Measurements from ENCODE around the gene SLC28A1. TPM values are rescaled to one million over a fixed set of nuclear protein-coding genes. Genes with fewer than 3 reads are reported as not detected.

SLC28A1 gene
- total and polyA plus RNA-seq, 2 experiments from 2014 or later = not detected

DNA sequence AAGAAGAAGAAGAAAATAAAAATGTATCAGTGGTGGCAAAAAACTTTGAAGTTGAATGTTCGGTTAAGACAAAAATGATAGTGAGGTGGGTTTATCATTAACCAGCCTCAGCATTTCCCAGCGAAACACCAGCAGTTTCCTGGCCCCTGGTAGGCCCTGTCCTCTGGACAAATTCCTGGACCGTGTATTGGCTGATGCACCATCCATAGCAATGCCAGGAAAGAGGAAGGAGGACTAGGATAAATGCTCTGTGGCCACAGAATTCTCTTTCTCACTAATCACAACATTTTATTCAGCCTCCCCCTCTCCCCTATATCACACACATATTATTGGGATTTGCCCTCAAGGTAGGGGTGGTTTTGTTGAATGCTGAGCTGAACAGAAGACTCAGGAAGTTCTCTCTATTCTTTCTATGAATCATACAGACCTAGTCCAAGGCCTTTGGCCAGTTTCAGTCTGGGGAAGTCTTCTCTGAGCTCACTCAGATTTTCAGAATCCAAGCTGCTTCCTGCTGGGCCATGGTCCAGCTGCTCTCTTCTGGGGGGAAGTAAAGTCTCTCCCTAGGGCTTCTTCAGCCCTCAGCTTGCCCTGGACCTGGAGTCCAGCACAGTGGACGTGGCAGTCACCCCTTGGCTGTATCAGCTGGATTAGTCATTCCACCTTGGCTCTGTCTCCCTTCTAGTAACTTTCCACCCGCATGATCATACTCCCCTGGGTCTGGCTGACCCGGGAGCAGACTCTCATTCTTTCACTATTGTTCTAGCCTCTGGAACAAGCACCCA lies 27.6 kb downstream of the SLC28A1 start:
- no peaks in the 10 kb centered on the region for H3K9me3 ChIP-seq (ENCODE audit: low read depth)
- DNase-seq = peak; percentile 98
- no peaks in the 10 kb centered on the region for H3K9me2 ChIP-seq (ENCODE audit: insufficient read depth)
- no peaks in the 10 kb centered on the region for H4K20me1 ChIP-seq (ENCODE audit: insufficient read depth)
- H3K27me3 ChIP-seq (replicated peaks; ENCODE audit: insufficient read depth) = no peaks in the 10 kb centered on the region
- H2AFZ ChIP-seq = peak overlapping the region; percentile 60
- peak overlapping the region; percentile 76 for H3K27ac ChIP-seq
- H3K36me3 ChIP-seq (ENCODE audit: low read depth) = no peaks in the 10 kb centered on the region
- in situ Hi-C loops (cut with MboI) = no loop called here
- 16 to 20% methylated on average over 6 of the region's 6 CpGs for WGBS, 2 experiments (ENCODE audit: low coverage in 1 of 2, low lambda C conversion rate in 2 of 2, missing lambda C conversion rate in 2 of 2)
- H3K4me3 ChIP-seq = no peak overlapping the region
- no peaks in the 10 kb centered on the region for H3K79me2 ChIP-seq (ENCODE audit: insufficient read depth)
- H3F3A ChIP-seq (ENCODE audit: insufficient read depth) = peaks cover 44% of the 10 kb centered on the region
- H3K9ac ChIP-seq = peak overlapping the region; percentile 64
- no peak for TF ChIP-seq EZH2 (IDR thresholded peaks at IDR 0.05; ENCODE audit: insufficient read depth, poor library complexity, severe bottlenecking)
- no peak for TF ChIP-seq EZH2phosphoT487 (IDR thresholded peaks at IDR 0.05; ENCODE audit: insufficient read depth, low read depth)
- peak overlapping the region; percentile 49 for H3K4me2 ChIP-seq (ENCODE audit: unreplicated experiment)
- H3K4me1 ChIP-seq (ENCODE audit: insufficient read depth) = peaks cover 44% of the 10 kb centered on the region

DNA sequence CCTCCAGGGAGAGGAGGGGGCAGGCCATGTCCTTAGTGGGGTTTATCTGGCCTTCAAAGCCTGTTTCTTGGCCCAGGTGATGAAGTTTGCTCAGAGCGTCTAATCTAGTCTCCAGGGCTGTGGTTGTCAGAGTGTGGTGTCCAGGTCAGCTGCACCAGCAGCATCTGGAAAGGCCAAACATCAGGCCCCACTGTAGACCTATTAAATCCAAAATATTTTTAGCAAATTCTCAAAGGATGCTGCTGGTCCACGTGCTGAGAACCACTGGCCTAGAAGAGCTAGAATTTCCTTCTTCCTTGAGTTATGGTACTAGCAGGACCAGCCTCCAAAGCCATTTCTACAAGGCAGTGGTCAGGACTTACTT lies 28.9 kb downstream of the SLC28A1 start:
- Histone ChIP-seq H2AFZ (peak overlapping the region; percentile 37; the same call in 1 of the 2 replicates), H3K9me2 (ENCODE audit: insufficient read depth) (no peaks in the 10 kb centered on the region), H3K79me2 (ENCODE audit: insufficient read depth) (no peaks in the 10 kb centered on the region), H3F3A (ENCODE audit: insufficient read depth) (peaks cover 44% of the 10 kb centered on the region), H4K20me1 (ENCODE audit: insufficient read depth) (no peaks in the 10 kb centered on the region), H3K4me1 (ENCODE audit: insufficient read depth) (peaks cover 44% of the 10 kb centered on the region), H3K36me3 (ENCODE audit: low read depth) (no peaks in the 10 kb centered on the region), H3K9me3 (ENCODE audit: low read depth) (no peaks in the 10 kb centered on the region), H3K4me3 (no peak overlapping the region), H3K9ac (peak overlapping the region; percentile 64), H3K4me2 (ENCODE audit: unreplicated experiment) (peak overlapping the region; percentile 46), H3K27ac (peak overlapping the region; percentile 76), H3K27me3 (replicated peaks; ENCODE audit: insufficient read depth) (no peaks in the 10 kb centered on the region)
- TF ChIP-seq EZH2phosphoT487 (IDR thresholded peaks at IDR 0.05; ENCODE audit: insufficient read depth, low read depth) (no peak), EZH2 (IDR thresholded peaks at IDR 0.05; ENCODE audit: insufficient read depth, poor library complexity, severe bottlenecking) (no peak)
- DNase-seq = no peak
- 42 to 44% methylated on average over 2 of the region's 2 CpGs for WGBS, 2 experiments (ENCODE audit: low coverage in 1 of 2, low lambda C conversion rate in 2 of 2, missing lambda C conversion rate in 2 of 2)
- in situ Hi-C loops (cut with MboI) = no loop called here

DNA sequence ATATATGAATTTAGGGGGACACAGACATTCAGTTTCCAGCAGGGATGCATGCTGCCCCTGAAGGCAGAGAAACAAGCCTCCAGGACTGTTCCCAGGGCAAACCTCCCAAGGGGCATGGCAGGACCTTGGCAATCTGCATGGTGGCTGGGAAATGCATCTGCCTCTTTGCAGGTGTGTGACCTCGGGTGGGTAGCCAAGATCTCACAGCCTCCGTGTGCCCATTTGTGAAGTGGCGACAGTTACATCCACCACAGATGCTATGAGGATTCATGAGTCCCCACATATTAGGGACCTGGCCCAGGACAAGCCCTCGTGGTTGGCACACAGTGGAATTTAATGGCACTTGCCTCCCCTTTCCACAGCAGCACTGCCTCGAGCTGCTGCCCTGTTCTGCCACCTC lies 29.9 kb downstream of the SLC28A1 start:
- Histone ChIP-seq H2AFZ (peak overlapping the region; percentile 68), H3K4me3 (no peak overlapping the region), H4K20me1 (ENCODE audit: insufficient read depth) (no peaks in the 10 kb centered on the region), H3K27ac (peak overlapping the region; percentile 87), H3K4me1 (ENCODE audit: insufficient read depth) (peaks cover 44% of the 10 kb centered on the region), H3K9me3 (ENCODE audit: low read depth) (no peaks in the 10 kb centered on the region), H3K4me2 (ENCODE audit: unreplicated experiment) (peak overlapping the region; percentile 55), H3K9me2 (ENCODE audit: insufficient read depth) (no peaks in the 10 kb centered on the region), H3K9ac (peak overlapping the region; percentile 63), H3F3A (ENCODE audit: insufficient read depth) (peaks cover 44% of the 10 kb centered on the region), H3K36me3 (ENCODE audit: low read depth) (no peaks in the 10 kb centered on the region), H3K27me3 (replicated peaks; ENCODE audit: insufficient read depth) (no peaks in the 10 kb centered on the region), H3K79me2 (ENCODE audit: insufficient read depth) (no peaks in the 10 kb centered on the region)
- 90 to 94% methylated on average over 4 to 5 of the region's 5 CpGs for WGBS, 2 experiments (ENCODE audit: low coverage in 1 of 2, low lambda C conversion rate in 2 of 2, missing lambda C conversion rate in 2 of 2)
- TF ChIP-seq EZH2 (IDR thresholded peaks at IDR 0.05; ENCODE audit: insufficient read depth, poor library complexity, severe bottlenecking) (no peak), EZH2phosphoT487 (IDR thresholded peaks at IDR 0.05; ENCODE audit: insufficient read depth, low read depth) (no peak)
- no peak for DNase-seq
- in situ Hi-C loops (cut with MboI) = no loop called here

DNA sequence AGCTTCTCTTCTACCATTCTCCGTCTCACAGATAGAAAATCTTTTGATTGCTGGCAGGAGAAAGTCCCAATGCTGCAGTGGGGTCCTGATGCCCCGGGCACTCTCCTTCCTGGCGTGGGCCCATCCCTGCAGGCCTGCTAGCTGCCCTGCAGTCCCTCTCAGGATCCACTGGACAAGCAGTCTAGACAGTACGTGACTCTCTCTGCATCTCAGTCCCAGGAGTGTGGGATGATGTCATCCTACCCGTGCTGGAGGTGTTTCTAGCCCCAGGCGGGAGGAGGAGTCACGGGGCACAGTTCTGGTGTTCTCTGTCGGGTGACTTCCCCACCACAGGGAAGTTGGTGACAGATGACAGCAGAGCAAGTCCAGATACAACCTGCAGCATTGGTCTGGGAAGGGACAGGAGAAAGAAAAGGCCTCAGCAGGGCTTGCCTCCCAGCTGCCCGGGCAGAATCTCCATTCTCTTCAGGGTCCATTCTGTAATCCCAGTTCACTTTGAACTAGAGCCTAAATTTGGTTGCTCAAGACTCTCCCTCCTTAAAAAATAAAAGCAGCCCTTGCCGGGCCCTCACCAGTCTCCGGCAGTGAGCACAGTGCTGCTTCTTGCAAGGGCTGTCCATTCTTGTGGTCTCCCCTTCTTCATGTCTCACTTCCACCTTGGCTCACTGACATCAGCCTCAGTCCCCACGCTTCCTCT lies 30.6 kb downstream of the SLC28A1 start:
- H3K9me2 ChIP-seq (ENCODE audit: insufficient read depth) = no peaks in the 10 kb centered on the region
- 11 to 12% methylated on average over 12 of the region's 12 CpGs for WGBS, 2 experiments (ENCODE audit: low coverage in 1 of 2, low lambda C conversion rate in 2 of 2, missing lambda C conversion rate in 2 of 2)
- H3K27ac ChIP-seq = peak overlapping the region; percentile 87
- DNase-seq = peak; percentile 95
- H2AFZ ChIP-seq = peak overlapping the region; percentile 68
- no peaks in the 10 kb centered on the region for H4K20me1 ChIP-seq (ENCODE audit: insufficient read depth)
- no peaks in the 10 kb centered on the region for H3K27me3 ChIP-seq (replicated peaks; ENCODE audit: insufficient read depth)
- H3K4me2 ChIP-seq (ENCODE audit: unreplicated experiment) = peak overlapping the region; percentile 55
- H3K9ac ChIP-seq = peak overlapping the region; percentile 63
- no peaks in the 10 kb centered on the region for H3K79me2 ChIP-seq (ENCODE audit: insufficient read depth)
- in situ Hi-C loops (cut with MboI) = no loop called here
- H3K4me1 ChIP-seq (ENCODE audit: insufficient read depth) = peaks cover 44% of the 10 kb centered on the region
- H3F3A ChIP-seq (ENCODE audit: insufficient read depth) = peaks cover 44% of the 10 kb centered on the region
- TF ChIP-seq EZH2 (IDR thresholded peaks at IDR 0.05; ENCODE audit: insufficient read depth, poor library complexity, severe bottlenecking) (no peak), EZH2phosphoT487 (IDR thresholded peaks at IDR 0.05; ENCODE audit: insufficient read depth, low read depth) (no peak)
- no peaks in the 10 kb centered on the region for H3K9me3 ChIP-seq (ENCODE audit: low read depth)
- H3K4me3 ChIP-seq = peak overlapping the region; percentile 46
- H3K36me3 ChIP-seq (ENCODE audit: low read depth) = no peaks in the 10 kb centered on the region

Measured in GM23248 (cell line).